ENCODE data around the gene TLCD1.

TLCD1 gene

GRCh38 chr17:28726226-28726626 is at the start of gene TLCD1:
Gene TLCD1 (minus strand): TSS chr17:28726233. CDS start chr17:28726097, 136 bp downstream.
- peak; percentile 80 for DNase-seq

- DNase-seq: no peak
Observed at GRCh38 chr17:28774206-28774605, 48.2 kb upstream of the TLCD1 start.

- DNase-seq: no peak
Observed at GRCh38 chr17:28773736-28774135, 47.7 kb upstream of the TLCD1 start.

GRCh38 chr17:28765038-28765437 is 39.0 kb upstream of the TLCD1 start:
- DNase-seq: no peak

- DNase-seq: no peak
Observed at GRCh38 chr17:28763804-28764266, 37.8 kb upstream of the TLCD1 start.

GRCh38 chr17:28763137-28763799 is 37.2 kb upstream of the TLCD1 start:
- no peak for DNase-seq

- peak; percentile 16 for DNase-seq
Observed at GRCh38 chr17:28760601-28761562, 34.8 kb upstream of the TLCD1 start.

GRCh38 chr17:28759256-28759865 is 33.3 kb upstream of the TLCD1 start:
- DNase-seq: no peak

GRCh38 chr17:28758411-28759121 is 32.5 kb upstream of the TLCD1 start:
- DNase-seq: no peak

GRCh38 chr17:28756049-28756804 is 30.2 kb upstream of the TLCD1 start:
- no peak for DNase-seq

GRCh38 chr17:28755486-28755885 is 29.5 kb upstream of the TLCD1 start:
- DNase-seq: no peak

- DNase-seq: no peak
Observed at GRCh38 chr17:28751600-28752366, 25.8 kb upstream of the TLCD1 start.

GRCh38 chr17:28750178-28751047 is 24.4 kb upstream of the TLCD1 start:
- DNase-seq: peak; percentile 88

GRCh38 chr17:28749516-28750177 is 23.6 kb upstream of the TLCD1 start:
- DNase-seq: no peak

- no peak for DNase-seq
Observed at GRCh38 chr17:28748852-28749515, 23.0 kb upstream of the TLCD1 start.

GRCh38 chr17:28747801-28748750 is 22.0 kb upstream of the TLCD1 start:
- DNase-seq: no peak

- DNase-seq: peak; percentile 94
Observed at GRCh38 chr17:28747051-28747691, 21.1 kb upstream of the TLCD1 start.

Data from NCI-H510A (cell line).